H1 (cell line): ENCODE data around the gene DCUN1D2. TPM values are rescaled to one million over a fixed set of nuclear protein-coding genes. Genes with fewer than 3 reads are reported as not detected.

Source experiments
- CEBPB ChIP-seq: IDR thresholded peaks from 2 replicates; pipeline ENCODE4 v1.6.1; 2012; ENCODE audit warnings: low read depth, low read length
- TCF12 ChIP-seq: IDR thresholded peaks from 2 replicates; pipeline ENCODE4 v1.6.1; 2011; ENCODE audit warnings: low read depth, mild to moderate bottlenecking, low read length
- polyA plus RNA-seq, 7 experiments: library from polyadenylated mRNA; depleted of rRNA in 3 of 7; stranded (reverse) in 5 of 7; unstranded in 2 of 7; fragments of >200 nt in 5 of 7; fragments of 200-250 nt in 2 of 7; gene quantifications; 1 replicate in 5 of 7; 2 replicates in 1 of 7; 4 replicates in 1 of 7; pipeline versions ENCODE4 v1.2.1 to v1.2.3, GENCODE V29; 2011 to 2013; ENCODE audit warnings: missing spikeins in 2 of 7, mixed read lengths in 2 of 7
- total RNA-seq: library from RNA; stranded (reverse); fragmentation: NEBNext Ultra II Directional; extraction: Animal tissue kit (Norgen Biotek cat#: 25700); gene quantifications from 2 replicates; pipeline ENCODE4 v1.2.1, GENCODE V29; 2021

DCUN1D2 gene
- total and polyA plus RNA-seq, 2 of the 8 experiments (the other 6 are each of a cell fraction or from before 2014, with no cell fraction given), result 19.5 to 35.3 TPM

DNA sequence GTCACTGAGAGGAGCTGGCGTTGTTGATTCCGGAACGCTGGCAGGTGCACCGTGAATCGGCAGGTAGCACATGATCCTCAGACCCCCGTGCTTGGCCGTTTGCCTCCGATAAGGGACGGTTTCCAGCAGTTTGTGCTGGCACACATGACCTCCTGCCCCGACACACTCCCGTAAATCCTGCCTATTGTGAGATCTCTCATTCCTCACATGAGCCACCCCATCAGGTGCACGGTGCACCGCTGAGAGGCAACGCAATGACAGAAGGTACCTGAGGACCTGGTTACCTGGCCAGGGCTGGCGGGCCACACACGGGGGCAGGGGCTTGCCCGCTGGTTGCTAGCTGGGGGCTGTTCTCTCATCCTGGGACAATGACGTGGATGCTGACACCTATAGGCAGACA is 35.1 kb downstream of the DCUN1D2 start (continued):
- TF ChIP-seq CEBPB, result no peak
- no peak for TF ChIP-seq TCF12
